GM21825 (cell line): ENCODE data around the gene PTPRK.

Experiments
- ATAC-seq: cut with Tn5 transposase; IDR thresholded peaks from one replicate; pipeline ENCODE4 v1.9.1; 2021; ENCODE audit warnings: mild to moderate bottlenecking, moderate library complexity; ENCODE audit not compliant: unreplicated experiment

Gene PTPRK

GRCh38 chr6:127976796-127977195, 543.6 kb downstream of the PTPRK start:
- ATAC-seq, result no peak

GRCh38 chr6:127976111-127976510, 544.3 kb downstream of the PTPRK start:
- ATAC-seq, result no peak

- ATAC-seq, result no peak
These were observed 547.6 kb downstream of the PTPRK start for GRCh38 chr6:127972815-127973214.

- ATAC-seq, result no peak
These were observed 548.4 kb downstream of the PTPRK start for GRCh38 chr6:127971945-127972391.

- no peak for ATAC-seq
These were observed 549.0 kb downstream of the PTPRK start for GRCh38 chr6:127971386-127971785.

- no peak for ATAC-seq
These were observed 550.7 kb downstream of the PTPRK start for GRCh38 chr6:127969701-127970100.

- ATAC-seq, result no peak
These were observed 552.0 kb downstream of the PTPRK start for GRCh38 chr6:127968394-127968793.

GRCh38 chr6:127967708-127968107, 552.7 kb downstream of the PTPRK start:
- no peak for ATAC-seq

- ATAC-seq, result no peak
These were observed 553.8 kb downstream of the PTPRK start for GRCh38 chr6:127966616-127967015.

- no peak for ATAC-seq
These were observed 556.9 kb downstream of the PTPRK start for GRCh38 chr6:127963495-127963894.

- ATAC-seq, result no peak
These were observed 560.5 kb downstream of the PTPRK start for GRCh38 chr6:127959869-127960268.

GRCh38 chr6:127956956-127957355, 563.4 kb downstream of the PTPRK start:
- no peak for ATAC-seq

- no peak for ATAC-seq
These were observed 564.0 kb downstream of the PTPRK start for GRCh38 chr6:127956260-127956888.

GRCh38 chr6:127954082-127954481, 566.3 kb downstream of the PTPRK start:
- no peak for ATAC-seq

GRCh38 chr6:127952831-127953230, 567.6 kb downstream of the PTPRK start:
- no peak for ATAC-seq

- no peak for ATAC-seq
These were observed 568.2 kb downstream of the PTPRK start for GRCh38 chr6:127952176-127952575.

GRCh38 chr6:127951172-127951917, 569.1 kb downstream of the PTPRK start:
- peak; percentile 78 for ATAC-seq

- peak; percentile 45 for ATAC-seq
These were observed 569.7 kb downstream of the PTPRK start for GRCh38 chr6:127950566-127951145.

GRCh38 chr6:127949251-127949650, 571.1 kb downstream of the PTPRK start:
- no peak for ATAC-seq

- no peak for ATAC-seq
These were observed 574.0 kb downstream of the PTPRK start for GRCh38 chr6:127946388-127946787.

GRCh38 chr6:127945434-127946097, 574.8 kb downstream of the PTPRK start:
- ATAC-seq, result no peak

- no peak for ATAC-seq
These were observed 579.2 kb downstream of the PTPRK start for GRCh38 chr6:127941228-127941627.
